Coronary artery (tissue), 2 donors: ENCODE results near the gene PARD6G.
A peak's percentile ranks its signal among the peaks of the same experiment; 100 is the strongest.

Experiments
- DNase-seq: peaks from one replicate; pipeline ENCODE4 v3.0.0-alpha.2; 2017; ENCODE audit warnings: low spot score
- H3K27ac ChIP-seq, 2 donors: fragments of 200-600 bp; sonication (generic); one replicate each; pipeline ENCODE4 v1.5.1; 2016 to 2019
- H3K4me3 ChIP-seq: fragments of 200-600 bp; sonication (generic); 2 replicates; pipeline ENCODE4 v1.5.1; 2016; ENCODE audit warnings: mild to moderate bottlenecking, moderate library complexity
- CTCF ChIP-seq: fragments of 200-600 bp; sonication (generic); IDR thresholded peaks from one replicate; pipeline ENCODE4 v1.5.1; 2019; ENCODE audit warnings: antibody characterized with exemption

Gene PARD6G

GRCh38 chr18:80200171-80200931 is 47.0 kb downstream of the PARD6G start:
- DNase-seq = no peak
- Histone ChIP-seq H3K27ac (no peak overlapping the region), H3K4me3 (no peak overlapping the region)
- no peak for TF ChIP-seq CTCF

- TF ChIP-seq CTCF = no peak
- no peak overlapping the region for H3K27ac ChIP-seq
- DNase-seq = no peak
- H3K4me3 ChIP-seq = no peak overlapping the region
Measured at GRCh38 chr18:80198994-80199748, 48.1 kb downstream of the PARD6G start.

- no peak for TF ChIP-seq CTCF
- no peak for DNase-seq
- H3K4me3 ChIP-seq = no peak overlapping the region
- H3K27ac ChIP-seq = no peak overlapping the region
Measured at GRCh38 chr18:80198391-80198790, 48.9 kb downstream of the PARD6G start.

GRCh38 chr18:80197528-80197927 is 49.8 kb downstream of the PARD6G start:
- no peak overlapping the region for H3K4me3 ChIP-seq
- DNase-seq = no peak
- H3K27ac ChIP-seq = no peak overlapping the region
- no peak for TF ChIP-seq CTCF

- TF ChIP-seq CTCF = no peak
- H3K27ac ChIP-seq = no peak overlapping the region
- H3K4me3 ChIP-seq = peak overlapping the region; percentile 3
- DNase-seq = no peak
Measured at GRCh38 chr18:80196528-80197320, 50.6 kb downstream of the PARD6G start.

GRCh38 chr18:80194874-80195570 is 52.3 kb downstream of the PARD6G start:
- no peak for DNase-seq
- H3K27ac ChIP-seq = no peak overlapping the region
- no peak overlapping the region for H3K4me3 ChIP-seq
- no peak for TF ChIP-seq CTCF
